HFF-Myc (cell line): ENCODE results near the gene FAU.

Experiments
- DNase-seq: peaks from one replicate; pipeline ENCODE4 v3.0.0-alpha.2; 2011; ENCODE audit warnings: low read depth; ENCODE audit errors: extremely low read depth
- H3K4me3 ChIP-seq: replicated peaks from 2 replicates; pipeline ENCODE4 v1.5.1; 2011; ENCODE audit warnings: low read depth, mild to moderate bottlenecking, control low read depth, low read length
- CTCF ChIP-seq: IDR thresholded peaks from 2 replicates; pipeline ENCODE4 v1.5.1; 2012; ENCODE audit warnings: mild to moderate bottlenecking, low read depth, low read length, control low read depth; ENCODE audit errors: missing control alignments

FAU gene

DNA sequence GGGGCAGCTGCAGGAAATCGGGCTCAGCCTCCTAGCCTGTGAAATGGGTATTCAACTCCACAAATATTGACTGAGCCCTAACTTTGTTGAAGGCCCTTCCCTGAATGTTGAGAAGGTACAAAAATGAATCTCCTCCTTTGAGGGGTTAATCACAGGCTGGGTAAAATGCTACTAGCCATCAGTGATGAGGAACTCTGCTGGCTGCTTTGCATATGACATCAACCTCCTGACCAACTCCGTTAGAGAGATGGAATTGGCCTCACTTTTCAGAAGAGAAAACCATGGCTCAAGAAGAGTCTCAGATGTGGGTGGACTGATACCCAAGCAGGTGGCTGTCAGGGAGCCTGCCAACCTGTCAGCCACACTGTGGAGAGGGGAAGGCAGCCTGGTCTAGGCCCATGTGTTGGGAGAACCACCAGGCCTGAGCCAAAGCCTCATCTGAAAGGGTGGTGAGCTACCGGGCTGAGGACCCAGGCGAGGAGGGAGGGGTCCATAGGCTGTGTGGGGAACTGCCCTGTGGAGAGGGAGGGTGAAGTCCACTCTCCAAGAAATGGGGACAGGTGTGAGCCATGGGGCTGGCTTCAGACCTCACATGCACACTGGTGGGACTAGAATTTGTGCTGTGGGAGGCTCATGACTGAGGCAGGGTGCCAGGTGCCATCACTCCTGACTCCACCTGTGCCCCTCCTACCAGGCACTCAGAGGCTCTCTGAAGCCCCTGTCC lies 49.9 kb downstream of the FAU start:
- no peak for DNase-seq
- no peak for TF ChIP-seq CTCF
- no peak overlapping the region for H3K4me3 ChIP-seq
